Activated CD4-positive, alpha-beta T cell treated with anti-CD3 and anti-CD28 coated beads, Interleukin-10, Interleukin-2, amounts not matched to agents 100 ng/mL and 50 ng/mL, durations not matched to agents 16 hours and 8 hours (primary cell): ENCODE data around the gene GOLGA8J.
"Not testable (repeated sequence)": the region's sequence is repeated elsewhere in the genome, so short reads cannot be mapped to it uniquely, and the experiment has no call there.

Experiments
- DNase-seq: peaks from one replicate; pipeline ENCODE4 v3.0.0-alpha.2; 2020

The GOLGA8J gene

DNA sequence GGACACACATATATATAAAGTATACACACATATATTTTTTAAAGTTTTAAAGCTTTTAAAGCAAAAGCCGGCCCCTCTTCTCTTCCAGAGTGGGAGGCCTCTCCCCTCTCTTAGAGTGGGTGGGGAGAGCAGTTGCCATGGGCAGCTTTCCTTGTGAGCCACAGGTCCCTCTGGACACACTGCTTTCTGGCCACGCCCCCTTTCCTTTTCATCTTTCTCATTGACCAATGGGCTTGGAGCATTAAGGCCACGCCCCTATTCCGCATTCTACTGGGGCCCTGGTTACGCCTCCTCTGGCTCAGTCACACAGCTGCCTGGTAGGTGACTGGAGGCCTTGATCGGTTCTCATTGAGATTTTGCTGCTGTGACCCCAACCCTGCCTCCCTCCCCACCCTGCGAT is at the start of gene GOLGA8J:
TSS of gene GOLGA8J (plus strand) at position 301 of the 400 bp plus-strand sequence. CDS start at position 399, 98 bp downstream.
- DNase-seq = not testable (repeated sequence)

GRCh38 chr15:30033211-30033610 is 49.5 kb upstream of the GOLGA8J start:
- no peak for DNase-seq

DNA sequence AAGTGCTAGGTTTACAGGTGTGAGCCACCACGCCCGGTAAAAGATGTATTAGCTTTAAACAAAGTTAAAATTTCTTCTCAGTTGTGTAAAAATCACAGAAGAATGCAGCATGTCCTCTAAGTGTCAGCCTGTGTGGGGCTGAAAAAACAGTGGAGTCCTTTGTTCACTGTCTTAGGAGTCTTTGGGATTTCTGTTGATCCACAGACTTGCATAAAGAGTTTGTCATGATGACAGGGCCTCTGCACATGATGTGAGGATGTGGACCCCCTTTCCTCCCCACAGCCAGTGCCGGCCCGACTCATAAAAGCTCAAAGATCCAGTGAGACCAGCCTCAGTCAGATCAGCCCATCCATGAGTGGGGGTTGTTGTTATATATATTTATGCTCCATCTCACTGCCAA is 49.0 kb upstream of the GOLGA8J start:
- DNase-seq = no peak

GRCh38 chr15:30036036-30036703 is 46.6 kb upstream of the GOLGA8J start:
- no peak for DNase-seq

DNA sequence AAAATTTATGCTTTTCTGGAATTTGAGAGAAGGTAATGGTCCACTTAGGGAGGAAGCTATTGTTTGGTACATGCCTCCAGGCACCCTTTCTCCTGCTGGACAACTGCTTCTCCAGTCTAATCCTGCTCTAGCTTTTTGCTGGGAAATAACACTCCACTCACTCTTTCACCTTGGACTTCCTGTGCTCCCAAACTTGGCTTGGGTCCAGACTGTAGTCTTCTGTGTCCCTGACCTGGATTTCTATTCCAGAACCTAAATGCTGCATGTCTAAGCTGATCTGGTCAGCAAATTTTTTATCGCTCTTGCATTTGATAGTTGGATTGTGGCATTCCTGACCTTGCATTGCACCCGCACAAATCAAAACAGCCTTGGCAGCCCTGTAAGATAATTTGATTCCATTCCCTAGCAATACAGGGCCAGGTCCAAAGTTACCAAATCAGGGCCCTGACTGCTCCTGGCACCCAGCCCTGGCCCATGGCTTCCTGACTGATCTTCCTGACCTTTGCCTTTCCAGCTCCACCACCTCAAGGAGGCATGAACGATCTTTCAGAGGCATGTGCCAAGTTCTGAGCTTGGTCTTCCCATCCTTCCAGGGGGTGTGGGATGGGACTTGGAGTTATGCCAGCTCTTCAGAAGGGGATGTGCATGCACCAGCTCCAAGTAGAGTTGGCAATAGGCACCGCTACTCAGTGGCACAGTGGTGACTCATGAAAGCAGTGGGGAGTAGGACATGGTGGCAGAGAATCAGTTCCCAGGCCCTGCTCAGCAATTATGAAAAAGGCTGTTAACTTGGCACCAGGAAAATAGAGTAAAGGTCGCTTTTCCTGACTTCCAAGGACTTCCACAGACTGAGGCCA is 43.9 kb upstream of the GOLGA8J start:
- DNase-seq = no peak

- no peak for DNase-seq
These were observed 40.9 kb upstream of the GOLGA8J start for GRCh38 chr15:30041868-30042267.

GRCh38 chr15:30042556-30042955 is 40.2 kb upstream of the GOLGA8J start:
- DNase-seq = no peak

DNA sequence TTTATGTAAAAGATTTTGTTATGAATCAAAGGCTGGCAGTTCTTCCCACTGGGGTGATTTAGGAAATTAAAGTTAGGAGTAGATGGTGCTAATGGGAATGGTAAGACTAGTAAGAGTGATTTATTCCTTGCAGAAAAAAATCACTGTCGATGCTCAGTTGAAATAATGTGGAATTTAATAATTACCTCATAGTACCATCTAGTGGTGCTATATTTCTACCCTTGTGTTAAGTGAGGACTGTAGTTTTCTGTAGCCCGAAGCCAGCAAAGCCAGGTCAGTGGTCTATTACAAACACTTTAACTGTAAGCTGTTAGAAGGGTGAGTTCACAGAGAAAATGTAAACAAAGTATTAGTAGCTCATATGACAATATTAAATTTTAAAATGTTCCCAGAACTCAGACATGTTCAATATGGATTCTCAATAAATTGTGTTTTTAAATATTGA is 39.5 kb upstream of the GOLGA8J start:
- DNase-seq = no peak

DNA sequence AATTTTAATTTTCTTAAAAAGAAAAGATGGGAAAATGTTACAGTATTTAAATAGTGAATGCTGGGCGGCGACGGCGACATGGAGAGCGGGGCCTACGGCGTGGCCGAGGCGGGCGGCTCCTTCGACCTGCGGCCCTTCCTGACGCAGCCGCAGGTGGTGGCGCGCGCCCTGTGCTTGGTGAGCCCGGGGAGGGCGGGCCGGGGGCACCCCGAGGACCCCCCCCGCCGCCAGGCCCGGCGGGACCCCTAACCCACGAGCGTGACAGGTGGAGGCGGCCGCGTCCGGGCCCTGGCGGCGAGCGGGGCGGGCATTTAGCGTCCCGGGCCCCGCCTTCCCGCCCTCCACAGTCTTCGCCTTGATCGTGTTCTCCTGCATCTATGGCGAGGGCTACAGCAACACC is 38.4 kb upstream of the GOLGA8J start:
- DNase-seq = no peak

GRCh38 chr15:30044826-30045225 is 37.9 kb upstream of the GOLGA8J start:
- DNase-seq = not testable (repeated sequence)

GRCh38 chr15:30045248-30046041 is 37.3 kb upstream of the GOLGA8J start:
- DNase-seq = not testable (repeated sequence)

GRCh38 chr15:30046430-30046829 is 36.3 kb upstream of the GOLGA8J start:
- no peak for DNase-seq

GRCh38 chr15:30055604-30056003 is 27.2 kb upstream of the GOLGA8J start:
- DNase-seq = no peak

GRCh38 chr15:30056166-30056565 is 26.6 kb upstream of the GOLGA8J start:
- DNase-seq = no peak

DNA sequence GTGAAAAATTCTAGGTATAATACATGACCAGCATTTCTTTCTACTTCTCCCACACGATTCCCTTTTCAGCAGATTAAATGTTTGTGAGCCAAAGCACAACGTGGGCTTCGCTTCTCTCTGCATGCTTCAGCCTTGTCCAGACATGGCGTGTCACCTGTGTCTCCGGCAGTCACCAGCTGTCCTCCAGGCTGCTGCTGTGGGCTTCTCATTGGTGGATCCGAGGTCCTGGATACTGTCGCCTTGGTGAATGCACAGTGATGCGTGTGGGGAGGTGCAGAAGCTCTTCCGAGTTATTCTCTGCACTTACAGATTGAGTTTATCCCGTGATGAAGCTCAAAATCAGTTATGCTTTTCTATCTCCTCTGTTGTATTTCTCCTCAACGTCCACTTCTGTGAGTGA is 23.0 kb upstream of the GOLGA8J start:
- no peak for DNase-seq

DNA sequence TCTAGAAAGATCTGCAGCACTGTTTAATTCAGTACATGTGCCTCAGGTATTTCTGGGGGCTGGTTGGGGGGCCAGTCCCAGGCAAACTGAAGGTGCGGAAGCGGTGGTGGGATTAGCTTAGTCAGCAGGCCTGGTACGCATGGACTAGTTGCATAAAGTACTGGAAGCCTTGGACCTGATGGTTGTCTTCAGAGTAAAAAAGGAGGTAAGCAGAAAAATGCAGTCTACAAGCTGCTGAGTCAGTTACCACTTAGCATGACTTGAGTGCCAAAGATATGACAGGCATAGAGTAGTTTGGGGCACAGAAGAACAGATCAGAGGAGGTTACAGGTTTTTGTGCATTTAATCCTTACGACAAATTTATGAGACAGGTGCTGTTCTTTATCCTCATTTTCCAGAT is 19.9 kb upstream of the GOLGA8J start:
- no peak for DNase-seq

GRCh38 chr15:30063835-30064546 is 18.8 kb upstream of the GOLGA8J start:
- DNase-seq = no peak

- no peak for DNase-seq
These were observed 17.5 kb upstream of the GOLGA8J start for GRCh38 chr15:30065025-30065801.

DNA sequence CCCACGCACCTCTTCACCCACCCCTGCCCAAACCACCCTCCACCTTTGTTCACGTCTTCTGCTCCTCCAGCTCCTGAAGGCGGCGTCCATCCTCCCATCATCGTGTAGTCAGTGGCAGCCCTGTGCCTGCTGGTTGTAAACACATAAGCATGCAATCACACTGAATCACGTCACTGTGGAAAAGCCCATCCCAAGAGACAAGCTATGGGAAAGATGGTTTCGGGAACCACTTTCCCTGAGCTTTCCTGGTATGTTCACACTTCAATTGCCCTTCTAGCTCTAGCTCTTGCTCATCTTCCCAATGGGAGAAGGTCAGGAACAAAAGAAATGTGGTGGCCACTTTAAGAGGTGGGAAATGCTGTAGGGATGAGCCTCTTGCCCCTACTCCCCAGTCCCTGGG is 14.4 kb upstream of the GOLGA8J start:
- no peak for DNase-seq

GRCh38 chr15:30072630-30073029 is 10.1 kb upstream of the GOLGA8J start:
- DNase-seq = no peak

- no peak for DNase-seq
These were observed 8.8 kb upstream of the GOLGA8J start for GRCh38 chr15:30073915-30074314.

DNA sequence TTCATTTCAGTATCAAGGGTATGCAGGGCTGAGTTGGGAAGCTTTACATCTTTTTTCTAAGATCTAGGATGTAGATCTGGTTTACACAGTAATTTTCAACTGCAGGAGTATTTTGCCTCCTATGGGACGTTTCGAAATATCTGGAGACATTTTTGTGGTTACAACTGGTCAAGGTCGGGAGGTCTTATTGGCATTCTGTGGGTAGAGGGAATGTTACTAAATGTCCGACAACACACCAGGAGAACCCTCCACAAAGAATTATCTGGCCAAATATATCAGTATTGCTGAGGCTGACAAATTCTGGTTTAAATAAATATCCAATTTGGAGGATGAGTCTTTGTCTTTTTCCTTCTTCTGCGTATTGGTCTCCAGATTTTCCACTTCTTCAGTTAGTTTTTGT is 1.9 kb upstream of the GOLGA8J start:
- DNase-seq = not testable (repeated sequence)
